ENCODE results near the gene EFNA1.
"Not testable (repeated sequence)": the region's sequence is repeated elsewhere in the genome, so short reads cannot be mapped to it uniquely, and the experiment has no call there.

EFNA1 gene

DNA sequence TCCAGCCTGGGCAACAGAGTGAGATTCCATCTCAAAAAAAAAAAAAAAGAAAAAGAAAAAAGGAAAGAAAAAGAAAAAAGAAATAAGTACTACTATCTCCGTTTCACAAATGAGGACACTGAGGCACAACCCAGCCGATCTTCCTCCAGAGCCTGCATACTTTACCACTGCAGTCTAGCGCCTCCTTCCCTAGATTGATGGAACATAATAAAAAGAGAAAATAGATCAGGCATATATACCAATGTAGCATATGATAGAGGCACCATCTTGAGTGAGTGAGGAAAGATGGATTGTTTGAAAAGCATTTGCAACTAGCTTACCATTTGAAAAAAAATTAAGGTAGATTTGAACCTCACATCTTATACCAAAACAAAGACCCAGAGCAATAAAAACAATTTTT is 17.8 kb downstream of the EFNA1 start:
- no peak for FAIRE-seq
- no peak for DNase-seq (ENCODE audit: low spot score)

DNA sequence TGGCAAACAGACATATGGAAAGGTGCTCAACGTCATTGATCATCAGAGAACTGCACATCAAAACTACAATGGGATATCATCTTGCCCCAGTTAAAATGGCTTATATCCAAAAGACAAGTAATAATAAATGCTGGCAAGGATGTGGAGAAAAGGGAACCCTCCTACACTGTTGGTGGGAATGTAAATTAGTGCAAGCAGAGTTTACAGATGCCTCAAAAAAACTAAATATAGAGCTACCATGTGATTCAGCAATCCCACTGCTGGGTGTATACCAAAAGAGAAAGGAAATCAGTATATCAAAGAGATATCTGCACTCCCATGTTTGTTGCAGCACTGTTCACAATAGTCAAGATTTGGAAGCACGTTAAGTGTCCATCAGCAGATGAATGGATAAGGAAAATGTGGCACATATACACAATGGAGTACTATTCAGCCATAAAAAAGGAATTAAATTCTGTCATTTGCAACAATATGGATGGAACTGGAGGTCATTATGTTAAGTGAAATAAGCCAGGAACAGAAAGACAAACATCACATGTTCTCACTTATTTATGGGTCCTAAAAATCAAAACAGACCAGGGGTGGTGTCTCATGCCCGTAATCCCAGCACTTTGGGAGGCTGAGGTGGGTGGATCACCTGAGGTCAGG is 28.4 kb downstream of the EFNA1 start:
- not testable (repeated sequence) for DNase-seq (ENCODE audit: low spot score); FAIRE-seq

GRCh38 chr1:155158991-155159390 is 31.3 kb downstream of the EFNA1 start:
- FAIRE-seq (no peak), DNase-seq (ENCODE audit: low spot score) (no peak)

DNA sequence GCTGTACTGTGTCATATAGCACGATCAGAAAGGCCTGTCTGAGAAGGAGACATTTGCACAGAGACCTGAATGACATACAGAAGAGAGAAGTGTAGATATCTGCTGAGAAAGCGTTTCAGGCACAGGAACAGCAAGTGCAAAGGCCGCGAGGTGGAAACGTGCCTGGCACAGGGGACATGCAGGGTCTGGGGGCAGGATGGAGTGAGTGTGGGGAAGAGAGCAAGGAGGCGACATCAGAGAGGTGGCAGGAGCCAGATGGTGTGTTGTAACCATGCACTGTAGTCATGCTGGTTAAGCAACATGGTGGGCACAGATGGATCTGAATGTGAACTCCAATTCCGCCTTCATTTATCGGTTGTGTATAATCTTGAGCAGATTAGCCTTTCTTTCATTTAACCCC is 32.5 kb downstream of the EFNA1 start:
- DNase-seq (ENCODE audit: low spot score) (no peak), FAIRE-seq (no peak)

GRCh38 chr1:155162631-155163030 is 35.0 kb downstream of the EFNA1 start:
- not testable (repeated sequence) for DNase-seq (ENCODE audit: low spot score); FAIRE-seq

DNA sequence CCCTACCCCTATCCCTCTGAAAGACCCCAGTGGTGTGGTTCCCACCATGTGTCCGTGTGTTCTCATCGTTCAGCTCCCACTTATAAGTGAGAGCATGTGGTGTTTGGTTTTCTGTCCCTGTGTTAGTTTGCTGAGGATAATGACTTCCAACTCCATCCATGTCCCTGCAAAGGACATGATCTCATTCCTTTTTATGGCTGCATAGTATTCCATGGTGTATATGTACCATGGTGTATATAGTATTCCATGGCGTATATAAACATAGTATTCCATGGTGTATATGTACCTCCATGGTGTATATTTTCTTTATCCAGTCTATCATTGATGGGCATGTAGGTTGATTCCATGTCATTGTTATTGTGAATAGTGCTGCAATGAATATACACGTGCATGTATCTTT is 36.1 kb downstream of the EFNA1 start:
- FAIRE-seq; DNase-seq (ENCODE audit: low spot score): not testable (repeated sequence)

- DNase-seq (ENCODE audit: low spot score); FAIRE-seq: not testable (repeated sequence)
Measured at GRCh38 chr1:155164625-155165024, 36.9 kb downstream of the EFNA1 start.

DNA sequence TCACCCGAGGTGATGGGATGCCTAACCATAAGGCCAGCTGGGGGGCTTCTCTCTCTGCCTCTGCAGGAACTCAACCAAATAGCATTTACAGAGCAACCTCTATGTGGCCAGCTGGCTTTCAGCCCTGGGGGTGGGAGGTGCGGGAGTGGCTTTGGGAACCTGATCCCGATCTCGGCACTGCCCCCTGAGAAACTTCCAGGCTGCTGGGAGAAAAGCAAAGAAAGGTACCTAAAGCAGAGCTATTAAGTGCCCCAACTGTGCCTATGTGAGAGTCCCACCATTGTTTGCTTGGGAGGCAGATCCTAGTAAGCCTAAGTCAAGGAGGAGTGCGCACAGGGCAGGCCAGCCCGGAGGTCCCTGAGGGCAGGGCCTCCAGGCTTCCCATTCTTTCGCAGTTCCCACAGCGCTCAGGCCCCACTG is 38.4 kb downstream of the EFNA1 start:
- DNase-seq (ENCODE audit: low spot score): no peak
- no peak for FAIRE-seq

DNA sequence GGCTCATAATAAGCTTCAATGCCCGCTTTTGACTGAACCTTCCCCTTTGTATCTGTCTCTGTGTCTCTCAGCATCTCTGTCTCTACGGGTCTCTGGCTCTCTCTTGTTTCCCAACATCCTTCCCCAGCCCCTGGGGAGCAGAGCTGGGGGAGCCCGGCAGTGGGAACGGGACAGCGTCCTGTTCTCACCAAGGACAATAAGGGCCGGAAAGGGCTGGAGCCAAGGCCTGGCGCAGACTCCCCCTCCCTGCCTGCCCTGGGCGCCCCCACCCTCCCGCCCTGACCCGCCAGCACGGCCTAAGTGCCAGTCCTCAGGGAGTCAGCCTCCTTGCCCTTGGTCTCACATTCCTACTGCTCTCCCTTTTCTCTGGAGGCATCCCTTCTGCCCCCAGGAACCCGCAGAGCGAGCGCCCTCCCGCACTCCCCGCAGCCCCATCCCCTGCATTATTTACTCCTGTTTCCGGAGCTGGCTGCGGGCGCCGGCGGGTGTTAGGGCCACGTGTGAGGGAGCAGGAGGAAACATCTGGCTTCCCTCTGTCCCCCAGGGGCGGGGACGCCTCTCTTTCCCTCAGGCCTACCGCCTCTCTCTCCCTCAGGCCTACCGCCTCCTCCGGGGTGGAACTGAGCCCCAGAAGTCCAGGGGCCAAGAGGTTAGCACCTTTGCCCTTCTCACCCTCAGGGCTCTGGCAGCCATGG is 38.9 kb downstream of the EFNA1 start:
- FAIRE-seq: no peak
- DNase-seq (ENCODE audit: low spot score): no peak

DNA sequence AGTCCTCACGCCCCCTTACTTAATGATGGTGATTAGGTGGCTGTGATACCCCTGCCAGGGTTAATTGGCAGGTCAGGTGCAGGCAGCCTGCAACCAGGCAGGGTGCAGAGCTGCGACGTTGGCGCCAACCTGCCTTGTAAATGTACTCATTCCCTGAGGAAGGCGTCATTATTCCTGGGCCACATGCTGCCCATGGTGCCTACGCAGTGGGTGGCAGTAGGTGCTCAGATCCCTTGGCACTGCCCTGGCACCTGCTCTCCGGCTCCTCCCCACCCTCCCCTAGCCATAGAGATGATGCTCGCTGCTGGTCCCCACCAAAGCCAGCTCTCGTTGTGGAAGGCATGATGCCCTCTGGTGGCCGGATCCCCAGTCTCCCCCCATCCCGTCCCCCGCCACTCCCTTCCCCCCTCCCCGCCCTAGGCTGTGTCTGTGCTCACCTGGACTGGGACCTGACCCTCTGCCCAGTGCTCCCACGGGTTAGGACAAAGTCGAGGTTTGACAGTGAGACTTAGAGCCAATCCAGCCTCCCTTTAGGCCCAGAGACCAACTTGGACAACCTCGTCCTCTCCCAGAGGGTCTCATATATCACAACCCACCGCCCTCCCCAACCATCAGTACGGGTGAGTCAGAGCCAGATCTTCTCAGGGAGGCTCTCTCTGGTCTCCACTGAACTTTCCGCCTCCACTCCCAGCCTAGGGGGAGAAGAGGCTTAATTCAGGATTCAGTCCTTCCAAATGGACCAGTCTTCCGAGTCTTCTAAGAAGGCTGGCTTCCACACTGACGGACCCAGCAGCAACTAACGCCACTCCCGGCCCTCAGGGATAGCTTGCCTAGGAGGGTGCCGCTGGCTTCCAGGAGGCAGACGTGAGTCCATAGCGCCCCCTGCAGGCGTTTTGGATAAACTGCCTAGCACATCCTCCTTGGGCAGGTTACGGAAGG is 39.8 kb downstream of the EFNA1 start:
- FAIRE-seq (no peak), DNase-seq (ENCODE audit: low spot score) (peak; percentile 66)

DNA sequence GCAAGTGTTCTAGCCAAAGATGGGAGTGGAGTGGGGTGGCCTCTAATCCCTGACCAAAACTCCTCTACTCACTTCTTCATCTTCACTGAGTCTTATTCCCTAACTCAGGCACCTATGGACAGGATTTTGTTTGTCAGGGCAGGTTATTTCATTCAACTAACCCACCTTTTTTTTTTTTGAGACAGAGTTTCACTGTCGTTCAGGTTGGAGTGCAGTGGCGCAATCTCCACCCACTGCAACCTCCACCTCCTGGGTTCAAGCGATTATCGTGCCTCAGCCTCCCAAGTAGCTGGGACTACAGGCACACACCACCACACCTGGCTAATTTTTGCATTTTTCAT is 40.4 kb downstream of the EFNA1 start:
- not testable (repeated sequence) for DNase-seq (ENCODE audit: low spot score); FAIRE-seq

- FAIRE-seq (no peak), DNase-seq (ENCODE audit: low spot score) (no peak)
Measured at GRCh38 chr1:155168456-155169210, 41.0 kb downstream of the EFNA1 start.

DNA sequence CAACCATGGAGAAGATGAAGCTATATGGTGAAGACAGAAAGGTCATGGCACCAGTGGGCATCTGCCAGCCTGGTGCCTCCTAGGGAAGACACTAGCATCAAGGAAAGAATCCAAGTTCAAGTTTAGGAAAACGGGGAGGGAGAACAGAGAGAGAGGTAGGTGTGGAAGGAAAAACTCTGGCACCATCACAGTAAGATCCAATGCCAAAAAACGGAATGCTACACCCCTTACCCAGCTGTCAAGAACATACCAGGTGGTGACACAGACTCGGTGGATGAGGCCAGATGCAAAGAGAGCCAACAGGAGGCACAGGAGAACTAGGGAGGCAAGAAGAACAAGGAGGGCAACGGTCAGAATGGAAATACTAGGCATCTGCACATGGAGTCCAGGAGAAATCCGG is 41.9 kb downstream of the EFNA1 start:
- FAIRE-seq (no peak), DNase-seq (ENCODE audit: low spot score) (no peak)

GRCh38 chr1:155170101-155170785 is 42.6 kb downstream of the EFNA1 start:
- DNase-seq (ENCODE audit: low spot score) (no peak), FAIRE-seq (no peak)

DNA sequence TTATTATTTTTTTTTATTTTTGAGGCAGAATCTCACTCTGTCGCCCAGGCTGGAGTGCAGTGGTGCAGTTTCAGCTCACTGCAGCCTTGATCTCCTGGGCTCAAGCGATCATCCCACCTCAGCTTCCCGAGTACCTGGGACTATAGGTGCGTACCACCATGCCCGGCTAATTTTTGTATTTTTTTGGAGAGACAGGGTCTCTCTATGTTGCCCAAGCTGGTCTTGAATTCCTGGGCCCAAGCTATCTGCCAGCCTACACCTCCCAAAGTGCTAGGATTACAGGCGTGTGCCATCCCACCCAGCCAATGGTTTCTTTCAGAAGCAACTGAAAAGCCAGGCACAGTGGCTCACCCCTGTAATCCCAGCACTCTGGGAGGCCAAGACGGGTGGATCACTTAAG is 43.1 kb downstream of the EFNA1 start:
- no peak for FAIRE-seq
- DNase-seq (ENCODE audit: low spot score): no peak

DNA sequence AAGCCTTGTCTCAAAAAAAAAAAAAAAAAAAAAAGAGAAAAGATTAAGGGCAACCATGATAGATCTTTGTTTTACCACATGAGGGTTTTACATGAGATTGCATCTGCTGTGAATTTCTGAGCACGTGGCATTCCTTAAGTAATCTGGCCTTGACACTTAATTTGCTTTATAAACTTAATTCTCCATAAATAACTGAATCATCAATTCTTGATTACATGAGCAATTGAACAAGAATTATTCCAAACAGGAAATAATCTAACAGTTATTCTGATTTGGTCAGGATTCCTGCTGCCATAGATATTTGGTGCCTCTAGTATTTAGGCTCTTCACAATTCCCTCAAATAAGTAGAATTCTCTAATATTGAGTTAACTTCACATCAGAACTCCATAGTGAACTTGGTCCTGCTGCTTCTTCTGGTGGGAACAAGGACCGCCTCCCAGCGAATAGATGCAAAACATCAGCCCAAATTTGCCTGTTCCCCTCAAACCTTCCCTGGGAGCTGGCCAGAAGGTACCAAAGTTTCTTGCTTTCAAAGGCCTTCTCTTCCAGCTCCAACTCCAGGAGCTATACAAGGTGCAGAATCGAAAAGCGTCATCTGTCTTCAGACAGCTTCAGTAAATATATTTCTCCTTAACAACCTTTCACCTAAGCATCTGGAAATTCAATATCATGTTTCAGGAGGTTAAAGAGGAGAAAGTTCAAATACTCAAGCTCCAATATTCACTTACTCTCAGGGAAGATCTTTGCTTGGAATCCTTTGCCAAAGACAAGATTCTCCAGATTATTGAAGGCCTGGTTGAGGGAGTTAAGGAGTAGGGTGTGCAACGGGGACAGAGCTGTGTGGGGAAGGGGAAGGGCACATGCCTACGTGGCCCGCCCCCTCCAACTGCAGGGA is 44.4 kb downstream of the EFNA1 start:
- DNase-seq (ENCODE audit: low spot score) (no peak), FAIRE-seq (no peak)

- FAIRE-seq (peak; percentile 59), DNase-seq (ENCODE audit: low spot score) (peak; percentile 93)
Measured at GRCh38 chr1:155172732-155173477, 45.2 kb downstream of the EFNA1 start, which contains the start of gene KRTCAP2. Gene KRTCAP2 (minus strand): TSS chr1:155173304. CDS start chr1:155173224, 80 bp downstream.

DNA sequence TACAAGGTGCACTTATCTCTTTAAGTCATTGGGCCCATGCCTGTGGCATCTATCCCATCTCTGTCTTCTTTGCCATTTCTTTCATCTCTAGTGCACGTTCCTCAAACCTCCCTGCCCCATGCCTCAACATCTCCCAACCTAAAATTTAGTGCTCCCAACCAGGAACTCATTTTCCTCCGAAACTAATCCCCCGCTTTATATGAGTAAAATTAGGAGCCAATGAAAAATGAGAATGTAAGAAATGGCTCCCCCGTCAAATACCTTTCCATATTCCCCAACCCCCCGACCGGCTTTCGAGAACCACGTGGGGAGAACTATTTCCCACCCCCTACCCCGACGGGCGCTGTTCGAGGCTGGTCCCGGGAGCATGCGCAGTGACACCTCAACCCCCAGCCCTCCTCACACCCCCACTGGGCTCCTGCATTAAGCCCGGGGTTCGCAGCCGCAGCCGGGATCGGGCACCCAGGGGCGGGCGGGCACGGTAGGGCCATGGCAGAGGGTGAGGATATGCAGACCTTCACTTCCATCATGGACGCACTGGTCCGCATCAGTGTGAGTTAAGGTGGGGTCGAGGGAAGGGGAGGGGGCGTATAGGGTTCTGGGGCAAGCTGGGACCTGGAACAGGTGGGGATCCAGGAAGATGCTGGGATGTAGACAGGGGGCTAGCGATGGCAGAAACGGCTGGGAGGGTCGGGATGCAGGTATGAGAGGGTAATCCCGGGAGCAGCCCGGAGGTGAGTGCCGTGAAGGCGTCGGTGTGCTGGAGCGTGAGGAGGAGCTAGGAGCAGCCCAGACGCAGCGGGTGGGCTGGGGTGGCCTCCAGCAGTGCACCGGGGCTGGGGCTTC is 46.0 kb downstream of the EFNA1 start, which contains the start of gene TRIM46:
Gene TRIM46, plus strand, starts transcription at position 372 of the 846 bp plus-strand sequence. Its CDS starts 118 bp downstream, at position 490.
- DNase-seq (ENCODE audit: low spot score): no peak
- no peak for FAIRE-seq

All from RCC 7860 (cell line).